Measurements from ENCODE around the gene KSR2.

DNA sequence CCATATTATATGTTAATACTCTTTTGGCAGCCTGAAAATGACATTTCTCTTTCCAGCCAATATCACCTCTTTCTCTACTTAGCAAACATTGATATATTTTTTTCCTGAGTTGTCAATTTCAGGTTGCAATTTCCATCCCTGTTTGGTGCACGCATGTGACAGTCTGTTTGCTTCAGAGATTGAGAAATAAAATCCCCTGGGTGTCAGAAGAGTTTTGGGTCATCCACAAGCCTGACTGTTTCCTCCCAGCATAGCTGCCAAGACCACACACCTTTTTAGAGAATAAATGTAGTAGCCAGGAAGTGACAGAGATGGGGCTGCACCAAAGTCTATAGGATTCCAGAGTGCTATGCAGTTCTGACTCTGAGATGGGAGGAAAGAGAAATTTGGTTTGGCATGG is 462.5 kb downstream of the KSR2 start:
- TF ChIP-seq, protein P1, sequence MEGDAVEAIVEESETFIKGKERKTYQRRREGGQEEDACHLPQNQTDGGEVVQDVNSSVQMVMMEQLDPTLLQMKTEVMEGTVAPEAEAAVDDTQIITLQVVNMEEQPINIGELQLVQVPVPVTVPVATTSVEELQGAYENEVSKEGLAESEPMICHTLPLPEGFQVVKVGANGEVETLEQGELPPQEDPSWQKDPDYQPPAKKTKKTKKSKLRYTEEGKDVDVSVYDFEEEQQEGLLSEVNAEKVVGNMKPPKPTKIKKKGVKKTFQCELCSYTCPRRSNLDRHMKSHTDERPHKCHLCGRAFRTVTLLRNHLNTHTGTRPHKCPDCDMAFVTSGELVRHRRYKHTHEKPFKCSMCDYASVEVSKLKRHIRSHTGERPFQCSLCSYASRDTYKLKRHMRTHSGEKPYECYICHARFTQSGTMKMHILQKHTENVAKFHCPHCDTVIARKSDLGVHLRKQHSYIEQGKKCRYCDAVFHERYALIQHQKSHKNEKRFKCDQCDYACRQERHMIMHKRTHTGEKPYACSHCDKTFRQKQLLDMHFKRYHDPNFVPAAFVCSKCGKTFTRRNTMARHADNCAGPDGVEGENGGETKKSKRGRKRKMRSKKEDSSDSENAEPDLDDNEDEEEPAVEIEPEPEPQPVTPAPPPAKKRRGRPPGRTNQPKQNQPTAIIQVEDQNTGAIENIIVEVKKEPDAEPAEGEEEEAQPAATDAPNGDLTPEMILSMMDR (IDR thresholded peaks at IDR 0.05; ENCODE audit: low read depth, low read length), result no peak
- TF ChIP-seq EZH2phosphoT487 (IDR thresholded peaks at IDR 0.05; ENCODE audit: low read depth), result no peak

Measured in OCI-LY3 (cell line).